Mesodermal cell (in vitro differentiated cells): Measurements from ENCODE around the gene BMP8B. TPM values are rescaled to one million over a fixed set of nuclear protein-coding genes. Genes with fewer than 3 reads are reported as not detected.
"Not testable (repeated sequence)": the region's sequence is repeated elsewhere in the genome, so short reads cannot be mapped to it uniquely, and the experiment has no call there.

Experiments used
- H3K27ac ChIP-seq: 2 replicates; pipeline ENCODE4 v1.7.0; 2013; ENCODE audit warnings: mild to moderate bottlenecking, low read depth, low read length, moderate library complexity; ENCODE audit not compliant: severe bottlenecking
- H3K36me3 ChIP-seq: 2 replicates; pipeline ENCODE4 v1.7.1; 2013; ENCODE audit warnings: mild to moderate bottlenecking, low read length, moderate library complexity; ENCODE audit not compliant: control insufficient read depth, insufficient read depth
- H3K4me1 ChIP-seq: one replicate; pipeline ENCODE4 v1.7.1; 2013; ENCODE audit warnings: mild to moderate bottlenecking, low read length; ENCODE audit not compliant: insufficient read depth, control insufficient read depth, poor library complexity, severe bottlenecking
- H3K4me3 ChIP-seq: 2 replicates; pipeline ENCODE4 v1.7.0; 2013; ENCODE audit warnings: low read length, control low read depth, mild to moderate bottlenecking; ENCODE audit not compliant: insufficient read depth, poor library complexity, severe bottlenecking; ENCODE audit errors: extremely low read depth
- H3K9me3 ChIP-seq: 2 replicates; pipeline ENCODE4 v1.7.1; 2013; ENCODE audit warnings: mild to moderate bottlenecking, low read length, moderate library complexity; ENCODE audit not compliant: control insufficient read depth
- WGBS, 2 experiments: methylation state at CpG; one replicate each; pipeline ENCODE4 v1.1.5; 2013; ENCODE audit warnings: missing lambda C conversion rate in 2 of 2; ENCODE audit not compliant: insufficient coverage in 2 of 2; 5-methylcytosine and 5-hydroxymethylcytosine counted together
- polyA plus RNA-seq, 2 experiments: library from polyadenylated mRNA; stranded (reverse); fragments of 50-300 nt; gene quantifications; one replicate each; pipeline ENCODE4 v1.2.3, GENCODE V29; 2013

The BMP8B gene
- polyA plus RNA-seq (2013, experiment 1 of 2), result not detected
- polyA plus RNA-seq (2013, experiment 2 of 2), result not detected

GRCh38 chr1:39788758-39789570 is at the start of gene BMP8B:
BMP8B (minus strand) TSS chr1:39788865; CDS start chr1:39788485, 380 bp downstream.
- Histone ChIP-seq H3K4me1 (no peaks in the 10 kb centered on the region), H3K9me3 (no peaks in the 10 kb centered on the region), H3K27ac (no peak within 1 kb of the TSS), H3K36me3 (no peaks in the 10 kb centered on the region), H3K4me3 (peak within 1 kb of the TSS; percentile 34)
- 1 to 3% methylated on average over 60 of the region's 91 CpGs for WGBS, 2 experiments

DNA sequence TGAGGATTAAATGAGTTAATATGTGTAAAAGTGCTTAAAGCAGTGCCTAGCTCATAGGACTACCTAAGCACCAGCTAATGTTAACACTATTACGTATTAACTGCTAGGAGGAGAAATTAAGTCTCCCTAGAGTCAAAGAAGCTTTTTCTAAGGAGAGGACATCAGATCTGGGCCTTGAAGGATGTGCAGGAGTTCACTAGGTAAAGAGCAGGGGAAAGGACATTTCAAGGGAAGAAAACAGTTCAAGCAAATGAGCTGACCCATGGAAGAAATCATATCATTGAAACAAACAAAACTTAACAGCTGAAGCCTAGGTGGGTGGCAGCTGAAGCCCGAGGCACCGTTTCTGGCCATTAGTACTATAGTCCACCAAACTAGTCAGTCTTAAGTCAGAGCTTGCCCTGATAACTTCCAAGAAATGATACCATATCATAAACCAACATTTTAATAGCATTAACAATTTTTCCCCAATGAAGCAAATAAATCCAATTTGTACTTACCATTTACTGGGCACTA is 48.0 kb upstream of the BMP8B start:
- H3K4me3 ChIP-seq, result no peak overlapping the region
- WGBS, 2 experiments, result 84 to 96% methylated on average over 2 to 3 of the region's 3 CpGs
- H3K9me3 ChIP-seq, result no peaks in the 10 kb centered on the region
- H3K27ac ChIP-seq, result no peak overlapping the region
- H3K4me1 ChIP-seq, result no peaks in the 10 kb centered on the region
- H3K36me3 ChIP-seq, result peaks cover 58% of the 10 kb centered on the region

- Histone ChIP-seq H3K9me3 (no peaks in the 10 kb centered on the region), H3K36me3 (peaks cover 52% of the 10 kb centered on the region), H3K4me1 (no peaks in the 10 kb centered on the region), H3K4me3 (no peak overlapping the region), H3K27ac (no peak overlapping the region)
- WGBS, 2 experiments, result 100% methylated on average over 1 to 4 of the region's 7 CpGs
These were observed 47.4 kb upstream of the BMP8B start for GRCh38 chr1:39835935-39836594.

DNA sequence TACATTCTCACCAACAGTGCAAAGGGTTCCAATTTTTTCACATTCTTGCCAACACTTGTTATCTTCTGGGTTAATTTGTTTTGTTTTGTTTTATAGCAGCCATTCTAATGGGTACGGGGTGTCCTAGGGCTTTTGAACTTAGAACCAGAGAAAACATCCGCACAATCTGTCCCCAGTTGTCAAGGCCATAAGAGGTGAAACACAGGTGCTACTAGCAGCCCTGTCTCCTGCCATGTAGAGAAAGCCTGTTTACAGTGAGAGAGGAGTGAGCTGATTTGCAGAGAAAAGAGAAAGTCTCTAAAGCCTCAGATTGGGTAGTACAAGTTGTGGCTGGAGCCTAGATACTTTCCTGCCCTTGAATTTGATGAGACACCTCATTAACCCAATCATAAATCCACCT is 46.4 kb upstream of the BMP8B start:
- H3K4me1 ChIP-seq, result no peaks in the 10 kb centered on the region
- 88 to 89% methylated on average over 2 of the region's 2 CpGs for WGBS, 2 experiments
- no peak overlapping the region for H3K27ac ChIP-seq
- H3K36me3 ChIP-seq, result peaks cover 42% of the 10 kb centered on the region
- no peaks in the 10 kb centered on the region for H3K9me3 ChIP-seq
- H3K4me3 ChIP-seq, result no peak overlapping the region

DNA sequence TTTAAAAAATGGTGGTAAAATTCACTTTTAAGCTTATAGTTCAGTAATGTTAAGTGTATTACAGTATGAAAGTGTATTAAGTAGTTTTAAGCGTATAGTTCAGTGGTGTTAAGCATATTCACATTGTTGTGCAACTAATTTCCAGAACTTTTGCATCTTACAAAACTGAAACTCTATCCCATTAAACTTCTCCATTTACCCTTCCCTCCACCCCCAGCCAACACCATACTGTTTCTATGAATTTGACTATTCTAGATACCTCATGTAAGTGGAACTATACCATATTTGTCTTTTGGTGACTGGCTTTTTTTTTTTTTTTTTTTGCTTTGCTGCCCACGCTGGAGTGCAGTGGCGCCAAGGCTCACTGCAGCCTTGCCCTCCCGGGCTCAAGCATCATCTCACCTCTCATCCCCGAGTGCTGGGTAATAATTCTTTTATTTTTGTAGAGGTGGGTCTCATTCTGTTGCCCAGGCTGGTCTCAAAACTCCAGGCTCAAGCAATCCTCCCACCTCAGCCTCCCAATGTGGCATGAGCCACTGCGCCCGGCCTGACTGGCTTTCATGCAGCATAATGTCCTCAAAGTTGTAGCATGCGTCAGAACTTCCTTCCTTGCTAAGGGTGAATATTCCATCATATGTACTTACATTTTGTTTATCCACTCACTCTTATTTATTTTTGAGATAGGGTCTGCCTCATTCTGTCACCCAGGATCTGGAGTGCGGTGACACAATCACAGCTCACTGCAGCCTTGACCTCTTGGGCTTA is 45.1 kb upstream of the BMP8B start:
- Histone ChIP-seq H3K27ac (no peak overlapping the region), H3K36me3 (peaks cover 29% of the 10 kb centered on the region), H3K9me3 (no peaks in the 10 kb centered on the region), H3K4me1 (peaks cover 3% of the 10 kb centered on the region), H3K4me3 (no peak overlapping the region)
- WGBS, 2 experiments, result 89 to 100% methylated on average over 3 of the region's 9 CpGs

- Histone ChIP-seq H3K36me3 (peaks cover 23% of the 10 kb centered on the region), H3K4me1 (peaks cover 3% of the 10 kb centered on the region), H3K27ac (no peak overlapping the region), H3K9me3 (no peaks in the 10 kb centered on the region), H3K4me3 (no peak overlapping the region)
- 93% methylated on average over 1 of the region's 2 CpGs; no CpG with 5 or more reads in 1 of the 2 experiments for WGBS, 2 experiments
These were observed 44.5 kb upstream of the BMP8B start for GRCh38 chr1:39833121-39833520.

GRCh38 chr1:39832294-39832693 is 43.6 kb upstream of the BMP8B start:
- H3K4me3 ChIP-seq, result no peak overlapping the region
- peaks cover 14% of the 10 kb centered on the region for H3K36me3 ChIP-seq
- H3K9me3 ChIP-seq, result no peaks in the 10 kb centered on the region
- peaks cover 3% of the 10 kb centered on the region for H3K4me1 ChIP-seq
- H3K27ac ChIP-seq, result no peak overlapping the region
- WGBS, 2 experiments, result 89 to 95% methylated on average over 6 of the region's 6 CpGs

DNA sequence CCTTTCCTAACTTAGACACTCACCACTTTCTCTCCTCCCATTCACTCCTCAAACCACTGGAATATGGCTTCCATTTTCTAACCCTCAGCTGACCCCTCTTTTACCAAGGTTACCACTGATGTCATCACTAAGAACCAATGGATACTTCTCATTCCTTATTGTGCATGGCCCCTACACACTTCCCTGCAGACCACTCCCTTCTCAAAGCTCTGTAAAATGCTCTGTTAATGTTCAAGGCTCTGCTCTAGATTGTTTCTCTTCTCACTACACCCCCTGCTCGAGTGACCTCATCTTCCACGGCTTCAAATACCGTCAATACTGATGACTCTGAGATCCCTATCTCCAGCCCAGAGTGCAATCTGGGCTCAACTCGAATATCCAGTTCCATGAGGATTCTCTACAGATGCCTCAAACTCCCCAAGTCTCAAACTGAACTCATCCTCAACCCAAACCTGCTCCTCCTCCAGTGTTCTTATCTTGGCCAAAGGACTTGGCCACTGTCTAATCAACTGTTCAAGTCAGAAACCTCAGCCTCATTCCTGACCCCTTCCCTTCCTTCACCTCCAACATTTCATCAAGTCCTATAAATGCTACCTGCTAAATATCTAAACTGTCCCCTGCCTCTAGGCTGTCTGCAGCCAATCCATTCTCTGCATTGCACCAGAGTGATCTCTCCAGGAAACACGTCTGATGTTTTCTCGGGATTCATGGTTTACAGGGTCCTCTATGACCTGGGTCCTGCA is 41.3 kb upstream of the BMP8B start:
- no peak overlapping the region for H3K27ac ChIP-seq
- H3K4me3 ChIP-seq, result no peak overlapping the region
- no peaks in the 10 kb centered on the region for H3K9me3 ChIP-seq
- H3K36me3 ChIP-seq, result peaks cover 2% of the 10 kb centered on the region
- 84 to 86% methylated on average over 6 of the region's 6 CpGs for WGBS, 2 experiments
- peaks cover 3% of the 10 kb centered on the region for H3K4me1 ChIP-seq

- no peak overlapping the region for H3K4me3 ChIP-seq
- WGBS, 2 experiments, result 100% methylated on average over 2 of the region's 2 CpGs; no CpG with 5 or more reads in 1 of the 2 experiments
- peaks cover 3% of the 10 kb centered on the region for H3K4me1 ChIP-seq
- no peaks in the 10 kb centered on the region for H3K9me3 ChIP-seq
- H3K36me3 ChIP-seq, result no peaks in the 10 kb centered on the region
- H3K27ac ChIP-seq, result no peak overlapping the region
These were observed 40.1 kb upstream of the BMP8B start for GRCh38 chr1:39828734-39829133.

DNA sequence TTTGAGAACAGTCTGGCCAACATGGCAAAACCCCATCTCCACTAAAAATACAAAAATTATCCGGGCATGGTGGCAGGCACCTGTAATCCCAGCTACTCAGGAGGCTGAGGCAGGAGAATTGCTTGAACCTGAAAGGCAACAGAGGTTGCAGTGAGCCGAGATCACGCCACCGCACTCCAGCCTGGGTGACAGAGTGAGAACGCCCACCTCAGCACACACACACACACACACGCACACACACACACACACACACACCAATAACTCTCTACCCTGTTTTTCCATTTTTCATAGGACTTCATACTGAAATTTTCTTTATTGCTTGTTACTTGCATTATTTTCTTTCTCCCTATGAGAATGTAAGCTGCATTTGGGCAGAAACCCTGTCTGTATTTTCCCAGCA is 39.6 kb upstream of the BMP8B start:
- H3K4me3 ChIP-seq, H3K4me1 ChIP-seq, H3K27ac ChIP-seq, H3K36me3 ChIP-seq, H3K9me3 ChIP-seq: not testable (repeated sequence)
- WGBS, 2 experiments, result 83 to 100% methylated on average over 2 to 3 of the region's 6 CpGs
